Stimulated activated CD4-positive, alpha-beta T cell treated with anti-CD3 and anti-CD28 coated beads, TNF-alpha, amount 100 ng/mL, for 24 hours (primary cell): ENCODE measurements around the gene CETN3.

Experiments used
- DNase-seq, 3 experiments: peaks; one replicate each; pipeline ENCODE4 v3.0.0-alpha.2; 2020; ENCODE audit warnings: low read depth in 3 of 3

Gene CETN3

GRCh38 chr5:90409318-90410177 is at the start of gene CETN3:
CETN3 (minus strand) TSS chr5:90409756; CDS start chr5:90409661, 95 bp downstream.
- peak; percentile 77 to 86 (median 83) for DNase-seq

DNA sequence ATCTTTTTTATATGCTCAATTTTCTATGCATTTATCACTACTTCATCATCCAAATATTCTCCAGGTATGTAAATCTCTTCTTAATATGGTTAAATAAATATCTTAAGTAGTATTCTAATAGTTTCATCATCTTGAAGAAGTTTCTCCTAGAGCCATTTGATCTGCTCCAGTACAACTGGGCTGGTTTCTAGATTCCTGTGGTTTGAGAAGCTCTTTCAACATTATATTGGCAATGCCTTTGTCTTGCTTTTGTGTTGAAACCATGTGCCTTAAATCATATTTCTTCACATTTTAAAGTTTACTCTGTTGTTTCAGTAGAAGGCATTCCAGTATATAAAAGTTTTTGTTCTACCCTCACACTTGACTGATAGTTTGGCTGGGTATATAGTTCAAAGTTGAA is 37.4 kb upstream of the CETN3 start:
- DNase-seq = no peak

DNA sequence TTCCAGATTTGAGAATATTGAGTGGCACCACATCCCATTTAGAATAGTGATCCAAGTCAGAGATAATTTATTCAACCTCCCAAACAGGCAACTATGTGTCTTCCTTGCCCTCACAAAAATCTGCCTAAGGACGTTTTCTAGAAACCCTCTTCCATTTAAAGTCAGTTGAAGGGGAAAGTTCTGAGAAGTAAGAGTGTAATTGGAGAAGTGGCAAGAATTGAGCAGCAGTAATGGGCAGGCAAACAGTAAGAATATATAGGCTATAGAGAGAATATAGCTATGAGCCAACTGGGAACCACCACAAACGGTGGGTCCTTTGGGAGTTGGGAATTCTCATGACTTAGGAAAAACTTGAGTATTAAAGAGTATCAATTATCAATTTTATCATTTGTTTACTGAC is 31.1 kb upstream of the CETN3 start:
- no peak for DNase-seq

- no peak for DNase-seq
These were observed 28.5 kb upstream of the CETN3 start for GRCh38 chr5:90438100-90438499.

GRCh38 chr5:90437663-90438062 is 28.1 kb upstream of the CETN3 start:
- no peak for DNase-seq

GRCh38 chr5:90434116-90434714 is 24.7 kb upstream of the CETN3 start:
- DNase-seq = peak in 1 of 3 experiments; percentile 22

DNA sequence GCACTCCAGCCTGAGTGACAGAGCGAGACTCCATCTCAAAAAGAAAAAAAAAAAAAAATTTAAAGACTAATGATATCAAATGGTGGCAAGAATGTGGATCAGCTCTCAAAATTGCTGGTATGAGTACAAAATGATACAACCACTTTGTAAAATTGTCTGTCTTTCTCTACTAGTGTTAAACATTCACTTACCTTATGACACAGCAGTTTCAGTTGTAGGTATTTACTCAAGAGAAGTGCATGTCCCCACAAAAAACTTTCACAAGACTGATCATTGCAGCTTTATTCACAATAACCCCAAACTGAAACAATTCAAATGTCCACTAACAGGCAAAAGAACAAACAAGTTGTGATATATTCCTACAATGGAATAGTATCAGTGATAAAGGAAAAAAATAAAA is 14.7 kb upstream of the CETN3 start:
- DNase-seq = no peak

DNA sequence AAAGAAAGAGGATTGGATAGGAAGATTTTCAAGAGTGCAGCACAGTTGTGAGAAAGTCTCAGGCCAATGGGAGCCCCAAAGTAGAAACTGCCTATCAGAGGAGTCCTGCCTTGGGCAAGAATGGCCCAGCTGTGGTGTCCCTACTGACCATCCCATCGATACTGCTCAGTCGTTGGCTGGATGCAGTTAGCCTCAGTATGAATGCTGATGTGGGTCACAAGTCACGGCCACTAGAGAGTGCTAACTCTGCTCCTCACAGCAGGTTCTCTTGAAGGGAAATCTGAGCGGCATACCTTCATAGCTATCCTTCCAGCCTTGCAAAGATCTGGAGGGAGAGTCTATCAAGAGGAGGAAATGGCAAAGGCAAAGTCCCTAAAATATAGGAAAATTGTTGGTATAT is 11.6 kb upstream of the CETN3 start:
- no peak for DNase-seq

DNA sequence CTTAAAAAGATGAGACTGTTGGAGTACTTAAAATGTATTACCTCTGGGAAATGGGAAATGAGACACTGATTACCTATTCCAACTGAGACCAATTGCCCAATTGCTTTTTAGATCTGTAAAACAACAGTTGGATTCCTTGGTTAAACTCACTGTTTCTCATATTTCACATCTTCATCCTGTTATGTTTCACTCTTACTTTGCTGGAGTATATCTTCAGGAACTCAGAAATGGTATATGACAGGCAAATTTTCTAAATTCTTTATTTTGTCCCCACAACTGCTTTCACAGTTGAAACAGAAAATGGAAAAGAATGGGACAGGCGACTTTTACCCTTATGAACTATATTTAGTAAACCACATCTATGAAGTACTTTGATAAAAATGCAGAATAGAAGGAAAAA is 8.7 kb upstream of the CETN3 start:
- no peak for DNase-seq

GRCh38 chr5:90410178-90410762 is 714 bp upstream of the CETN3 start:
- DNase-seq = no peak

DNA sequence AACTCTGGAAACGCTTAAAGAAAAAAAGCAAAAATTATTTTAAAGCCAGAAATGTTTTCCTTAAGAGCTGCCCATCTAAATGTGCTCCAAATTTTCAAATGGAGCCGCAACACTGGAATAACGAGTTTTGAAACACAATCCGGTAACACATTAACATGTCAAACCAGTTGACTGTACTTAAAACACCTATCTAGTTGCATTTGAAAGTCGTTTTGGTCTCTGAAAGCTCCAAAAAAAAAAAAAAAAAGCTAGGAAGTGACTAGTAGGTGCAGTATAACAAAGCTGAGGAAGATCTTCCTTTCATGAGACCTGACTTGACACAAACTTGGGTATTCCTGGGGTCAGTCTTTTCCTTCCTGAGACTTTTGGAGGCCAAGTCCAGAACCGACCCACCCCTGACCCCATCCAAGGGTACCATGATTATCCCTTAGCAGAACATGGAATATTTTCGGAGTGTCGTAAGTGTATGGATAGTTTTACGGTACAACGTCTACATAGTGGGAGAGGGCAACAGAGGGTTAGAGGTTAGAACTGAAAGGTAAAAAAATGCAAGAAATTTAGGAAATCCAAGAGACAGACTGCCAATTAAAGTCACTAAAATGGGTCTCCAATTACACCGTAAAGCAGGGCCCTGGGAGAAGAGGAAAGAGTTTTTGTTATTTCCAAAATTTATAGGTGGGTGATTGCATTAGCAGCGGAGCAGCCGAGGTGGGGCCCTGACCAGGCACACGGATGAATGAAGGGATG is 812 bp downstream of the CETN3 start:
- DNase-seq = no peak

- DNase-seq = no peak
These were observed 3.1 kb downstream of the CETN3 start for GRCh38 chr5:90406466-90406865.

DNA sequence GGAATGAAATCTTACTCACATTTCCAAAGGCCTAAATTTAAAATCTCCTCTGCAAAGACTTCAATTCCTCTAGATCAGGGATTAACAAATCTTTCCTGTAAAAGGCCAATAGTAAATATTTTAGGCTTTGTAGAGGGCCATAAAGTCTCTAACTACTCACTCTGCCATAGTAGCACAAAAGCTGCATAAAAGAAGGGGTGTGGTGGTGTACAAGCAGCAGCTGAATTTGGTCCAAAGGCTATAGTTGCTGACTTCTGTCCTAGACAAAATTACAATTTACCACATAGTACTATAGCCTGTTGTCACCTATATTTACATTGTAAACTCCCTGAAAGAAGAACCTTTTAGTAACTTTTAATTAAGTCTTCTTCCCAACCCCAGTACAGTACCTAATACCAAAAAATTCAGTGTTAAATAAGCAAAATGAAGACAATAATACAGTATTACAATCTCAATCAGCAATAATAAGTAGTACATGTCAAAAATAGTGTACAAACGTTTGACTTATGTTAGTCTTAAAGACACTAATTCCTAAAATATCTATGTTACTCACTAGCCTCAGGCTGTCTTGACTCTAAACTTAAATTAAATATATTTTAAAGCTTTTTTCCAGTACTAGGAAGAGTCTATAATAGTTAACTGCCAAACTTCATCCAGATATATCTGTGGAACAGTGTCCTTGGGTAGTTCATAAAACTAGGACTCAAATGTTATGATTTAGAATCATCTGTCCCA is 6.9 kb downstream of the CETN3 start:
- no peak for DNase-seq

GRCh38 chr5:90399251-90399650 is 10.3 kb downstream of the CETN3 start:
- no peak for DNase-seq

DNA sequence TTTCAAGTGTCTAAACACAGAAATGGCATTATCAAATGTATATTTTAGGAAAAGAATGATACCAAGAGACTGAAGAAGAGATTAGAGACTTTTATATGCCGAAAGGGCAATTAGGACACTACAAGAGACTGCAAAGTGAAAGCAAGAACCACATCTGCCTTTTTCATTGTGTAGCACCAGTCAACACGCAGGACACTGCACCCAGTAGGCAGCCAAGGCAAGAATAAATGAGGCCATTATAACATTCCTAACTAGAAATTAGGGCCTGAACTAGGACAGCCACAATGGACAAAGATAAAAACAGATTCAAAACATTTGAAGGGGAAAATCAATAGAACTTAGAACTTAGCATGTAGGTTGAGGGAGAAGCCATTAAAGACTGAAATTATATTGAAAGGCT is 10.8 kb downstream of the CETN3 start:
- DNase-seq = no peak

GRCh38 chr5:90395005-90395404 is 14.6 kb downstream of the CETN3 start:
- no peak for DNase-seq

DNA sequence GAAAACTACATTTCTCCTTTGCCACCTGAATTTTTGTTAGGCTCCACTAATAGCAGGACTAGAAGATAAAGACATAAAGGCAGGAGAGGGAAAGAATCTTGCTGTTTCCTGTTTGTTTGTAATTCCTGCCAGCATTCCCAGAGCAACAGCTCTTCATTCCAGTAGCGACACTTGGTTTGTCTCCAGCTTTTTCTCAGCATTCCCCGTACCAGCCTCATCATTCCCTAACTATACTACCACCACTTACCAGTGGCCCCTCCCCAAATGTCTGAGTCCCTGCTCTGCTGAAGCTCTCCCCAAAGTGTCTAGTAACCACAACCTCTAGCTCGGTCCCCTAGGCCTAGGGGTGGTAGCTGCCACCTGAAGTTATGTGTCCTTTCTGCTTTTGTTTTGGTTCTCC is 18.6 kb downstream of the CETN3 start:
- DNase-seq = no peak

GRCh38 chr5:90390326-90390725 is 19.2 kb downstream of the CETN3 start:
- DNase-seq = no peak

- DNase-seq = no peak
These were observed 22.0 kb downstream of the CETN3 start for GRCh38 chr5:90387508-90387907.

DNA sequence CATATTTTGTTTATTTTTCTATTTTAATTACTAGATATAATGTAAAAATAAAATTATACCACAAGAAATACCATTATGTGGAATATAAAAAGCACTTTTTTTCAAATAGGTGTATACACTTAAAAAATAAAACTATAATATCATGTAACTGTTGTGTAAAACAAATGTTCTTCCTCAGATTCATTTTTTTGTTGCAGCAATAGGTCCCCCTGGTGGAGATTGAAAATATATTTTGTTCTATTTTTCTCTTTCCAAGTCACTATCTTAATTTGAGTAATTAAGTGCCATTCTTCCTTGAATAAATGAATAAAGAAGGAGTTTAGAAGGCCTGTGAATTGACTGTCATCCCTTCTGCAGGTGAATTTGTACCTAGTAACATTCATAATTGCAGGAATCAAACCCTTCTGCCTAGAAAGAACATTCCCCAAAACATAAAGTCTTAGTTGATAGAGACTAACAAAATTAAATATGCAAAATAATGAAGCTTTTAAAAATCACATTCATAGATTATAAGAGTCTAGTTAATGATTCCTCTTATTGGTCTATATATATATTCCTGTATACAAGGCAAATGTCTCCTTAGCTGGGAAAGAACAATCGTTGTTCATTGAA is 23.4 kb downstream of the CETN3 start:
- DNase-seq = no peak

- DNase-seq = no peak
These were observed 25.2 kb downstream of the CETN3 start for GRCh38 chr5:90384389-90384788.
